NB4 (cell line): ENCODE results near the gene IGFBP4.

Source experiments
- CTCF ChIP-seq: IDR thresholded peaks from one replicate; pipeline ENCODE4 v1.5.1; 2012; ENCODE audit warnings: low read depth, low read length
- MAX ChIP-seq: IDR thresholded peaks from 2 replicates; pipeline ENCODE4 v1.6.1; 2011; ENCODE audit warnings: low read depth, low read length
- POLR2A ChIP-seq: IDR thresholded peaks from 2 replicates; pipeline ENCODE4 v1.6.1; 2011; ENCODE audit warnings: mild to moderate bottlenecking; ENCODE audit not compliant: insufficient read length; ENCODE audit errors: extremely low read depth

DNA sequence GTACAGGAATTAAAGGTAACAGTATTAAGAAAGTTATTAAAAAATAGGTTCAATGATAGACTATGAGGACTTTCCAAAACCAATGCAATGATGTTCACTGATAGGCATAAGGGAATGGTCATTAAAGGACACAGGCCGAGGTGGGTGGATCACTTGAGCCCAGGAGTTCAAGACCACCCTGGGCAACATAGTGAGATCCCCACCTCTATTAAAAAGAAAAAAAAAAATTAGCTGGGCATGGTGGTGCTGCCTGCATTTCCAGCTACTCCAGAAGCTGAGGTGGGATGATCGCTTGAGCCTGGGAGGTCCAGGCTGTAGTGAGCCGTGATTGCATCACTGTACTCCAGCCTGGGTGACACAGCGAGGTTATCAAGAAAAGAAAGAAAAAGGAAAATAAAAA lies 31.4 kb upstream of the IGFBP4 start:
- no peak for TF ChIP-seq POLR2A
- no peak for TF ChIP-seq CTCF
- no peak for TF ChIP-seq MAX
